Cardiac atrium fibroblast (primary cell): ENCODE results near the gene MAP3K12. TPM values are rescaled to one million over a fixed set of nuclear protein-coding genes. Genes with fewer than 3 reads are reported as not detected.

ENCODE experiments used
- total RNA-seq: library from RNA; depleted of rRNA; stranded (reverse); fragments of >200 nt; gene quantifications from 2 replicates; pipeline ENCODE4 v1.2.3, GENCODE V29; 2015

The MAP3K12 gene
- 25.4 and 26.9 TPM in 2 replicates for total RNA-seq

GRCh38 chr12:53499266-53500141, at the start of gene MAP3K12:
MAP3K12 (minus strand) TSS chr12:53499458; CDS start chr12:53487391, 12,067 bp downstream.

GRCh38 chr12:53506881-53507602, 7.8 kb upstream of the MAP3K12 start, which contains the start of gene NPFF:
NPFF (minus strand) TSS chr12:53507484; CDS start chr12:53507474, 10 bp downstream.

GRCh38 chr12:53500776-53501614, 1.7 kb upstream of the MAP3K12 start, which contains the start of gene TARBP2:
TARBP2 (plus strand) TSS chr12:53501283; CDS start chr12:53501409, 126 bp downstream.

GRCh38 chr12:53451661-53452158, 47.5 kb downstream of the MAP3K12 start, which contains the start of gene PCBP2:
PCBP2 (plus strand) TSS chr12:53452102; CDS start chr12:53454801, 2,699 bp downstream.

GRCh38 chr12:53441040-53441833, 58.0 kb downstream of the MAP3K12 start, which contains the start of gene PRR13:
PRR13 (plus strand) TSS chr12:53441734; CDS start chr12:53442715, 981 bp downstream.

Other genes with a start within 250 kb of the MAP3K12 start
- gene ESPL1, start 231.2 kb downstream of the MAP3K12 start, total RNA-seq = 3.2 and 4.7 TPM in 2 replicates
- gene PFDN5, start 203.9 kb downstream of the MAP3K12 start, total RNA-seq = 376 and 591 TPM in 2 replicates
- gene MYG1, start 199.8 kb downstream of the MAP3K12 start, total RNA-seq = 38.6 and 54.3 TPM in 2 replicates
- gene AAAS, start 177.8 kb downstream of the MAP3K12 start, total RNA-seq = 46.2 and 50.2 TPM in 2 replicates
- not detected in 2 replicates for gene SP7, start 163.1 kb downstream of the MAP3K12 start, total RNA-seq
- gene SP1, start 119.3 kb downstream of the MAP3K12 start, total RNA-seq = 25.8 and 28.3 TPM in 2 replicates
- gene AMHR2, start 75.6 kb downstream of the MAP3K12 start, total RNA-seq = not detected in 2 replicates
- 70.8 and 92.7 TPM in 2 replicates for gene PRR13, start 57.7 kb downstream of the MAP3K12 start, total RNA-seq
- gene PCBP2, start 47.4 kb downstream of the MAP3K12 start, total RNA-seq = 158 and 225 TPM in 2 replicates
- gene TARBP2, start 1.8 kb upstream of the MAP3K12 start, total RNA-seq = 30.1 and 43.5 TPM in 2 replicates
- not detected in 2 replicates for gene NPFF, start 8.0 kb upstream of the MAP3K12 start, total RNA-seq
- 12.6 and 19.9 TPM in 2 replicates for gene ATF7, start 126.9 kb upstream of the MAP3K12 start, total RNA-seq
- 293 and 344 TPM in 2 replicates for gene ATP5MC2, start 176.6 kb upstream of the MAP3K12 start, total RNA-seq
- 79.5 and 83.9 TPM in 2 replicates for gene CALCOCO1, start 228.0 kb upstream of the MAP3K12 start, total RNA-seq